Testis (tissue), 2 donors: ENCODE measurements around the gene HK1.

Experiments used
- CTCF ChIP-seq, 3 experiments: fragments of 450-650 bp in 2 of 3; fragments of 200-600 bp in 1 of 3; sonication (generic) in 1 of 3; IDR thresholded peaks; one replicate each; pipeline ENCODE4 v1.5.1; 2016 to 2019; ENCODE audit warnings: antibody characterized with exemption in 3 of 3, mild to moderate bottlenecking in 2 of 3, moderate library complexity in 1 of 3
- POLR2A ChIP-seq: fragments of 450-650 bp; IDR thresholded peaks from one replicate; pipeline ENCODE4 v1.6.1; 2017; ENCODE audit warnings: antibody characterized with exemption, mild to moderate bottlenecking, moderate library complexity

GRCh38 chr10:69317626-69318105 is 39.4 kb downstream of the HK1 start:
- TF ChIP-seq CTCF (IDR thresholded peaks at IDR 0.05) (no peak), POLR2A (no peak)
